SK-N-SH (cell line): ENCODE results near the gene ASB4. TPM values are rescaled to one million over a fixed set of nuclear protein-coding genes. Genes with fewer than 3 reads are reported as not detected.

Experiments
- CTCF ChIA-PET: fragments of 300-600, 350-600 bp; formaldehyde crosslinking; extraction: SDS; loops from one replicate; lab custom pipeline; 2021; lab: Yijun Ruan, JAX
- POLR2A ChIA-PET: fragments of 350-600 bp; sonication (Branson Sonifier 250); formaldehyde crosslinking; extraction: SDS; loops from one replicate; lab custom pipeline; 2020; ENCODE audit warnings: antibody characterized with exemption, inconsistent platforms; lab: Yijun Ruan, JAX
- DNase-seq: peaks from one replicate; pipeline ENCODE4 v3.0.0; 2012
- H2AFZ ChIP-seq: fragments of 200-600 bp; sonication (generic); 2 replicates; pipeline ENCODE4 v1.8.1; 2016; ENCODE audit warnings: antibody characterized with exemption, mild to moderate bottlenecking, low read depth
- H3F3A ChIP-seq: fragments of 200-600 bp; sonication (generic); replicated peaks from 2 replicates; pipeline ENCODE3; 2016; ENCODE audit warnings: antibody characterized with exemption, mild to moderate bottlenecking; ENCODE audit not compliant: insufficient read depth
- H3K27ac ChIP-seq, 2 experiments: fragments of 200-500 bp in 1 of 2; fragments of 200-600 bp in 1 of 2; sonication (Bioruptor generic) in 1 of 2; sonication (generic), shearing (Covaris generic) in 1 of 2; 2 replicates each; pipeline versions ENCODE4 v1.5.1 to v1.6.1; 2014 to 2016; ENCODE audit warnings: low read depth in 2 of 2, inconsistent platforms in 1 of 2, low read length in 1 of 2, mild to moderate bottlenecking in 1 of 2, mixed read lengths in 1 of 2
- H3K27me3 ChIP-seq: fragments of 200-600 bp; sonication (generic), shearing (Covaris generic); 2 replicates; pipeline ENCODE4 v1.6.1; 2016; ENCODE audit warnings: mixed run types; ENCODE audit not compliant: insufficient read depth
- H3K36me3 ChIP-seq, 2 experiments: fragments of 200-500 bp in 1 of 2; fragments of 200-600 bp in 1 of 2; sonication (Bioruptor generic) in 1 of 2; sonication (generic) in 1 of 2; replicated peaks in 1 of 2; 2 replicates each; pipeline versions ENCODE3 to v1.5.1; 2014 to 2016; ENCODE audit warnings: low read length in 1 of 2, mild to moderate bottlenecking in 1 of 2; ENCODE audit not compliant: insufficient read depth in 2 of 2, control insufficient read depth in 1 of 2
- H3K4me1 ChIP-seq, 2 experiments: fragments of 200-500 bp in 1 of 2; fragments of 200-600 bp in 1 of 2; sonication (Bioruptor generic) in 1 of 2; sonication (generic), shearing (Covaris generic) in 1 of 2; 2 replicates each; pipeline versions ENCODE4 v1.5.1 to v1.6.1; 2014 to 2016; ENCODE audit warnings: low read depth in 1 of 2, low read length in 1 of 2, mixed run types in 1 of 2; ENCODE audit not compliant: insufficient read depth in 2 of 2, control insufficient read depth in 1 of 2
- H3K4me2 ChIP-seq: fragments of 200-600 bp; sonication (generic), shearing (Covaris generic); 2 replicates; pipeline ENCODE4 v1.6.1; 2017; ENCODE audit warnings: mixed run types
- H3K4me3 ChIP-seq, 2 experiments: fragments of 200-500 bp in 1 of 2; fragments of 200-600 bp in 1 of 2; sonication (Bioruptor generic) in 1 of 2; sonication (generic), shearing (Covaris generic) in 1 of 2; 2 replicates each; pipeline versions ENCODE4 v1.5.1 to v1.8.1; 2014 to 2016; ENCODE audit warnings: low read depth in 2 of 2, inconsistent platforms in 1 of 2, low read length in 1 of 2, mild to moderate bottlenecking in 1 of 2, mixed read lengths in 1 of 2, moderate library complexity in 1 of 2
- H3K79me2 ChIP-seq: fragments of 200-600 bp; sonication (generic); 2 replicates; pipeline ENCODE4 v1.8.1; 2017; ENCODE audit warnings: mild to moderate bottlenecking; ENCODE audit not compliant: insufficient read depth
- H3K9ac ChIP-seq: fragments of 200-600 bp; sonication (generic); 2 replicates; pipeline ENCODE4 v1.6.1; 2017; ENCODE audit warnings: mixed run types
- H3K9me2 ChIP-seq: fragments of 200-600 bp; sonication (generic); 2 replicates; pipeline ENCODE4 v1.6.1; 2017; ENCODE audit warnings: mixed run types
- H3K9me3 ChIP-seq: fragments of 200-600 bp; sonication (generic); 2 replicates; pipeline ENCODE4 v1.6.1; 2017; ENCODE audit warnings: mixed run types, mild to moderate bottlenecking, moderate library complexity
- H4K20me1 ChIP-seq: fragments of 200-600 bp; sonication (generic); 2 replicates; pipeline ENCODE4 v1.6.1; 2017; ENCODE audit warnings: mild to moderate bottlenecking, mixed run types; ENCODE audit not compliant: insufficient read depth
- ELF1 ChIP-seq: IDR thresholded peaks from 2 replicates; pipeline ENCODE4 v1.4.0; 2012
- EP300 ChIP-seq, 2 experiments: IDR thresholded peaks; 2 replicates each; pipeline versions ENCODE4 v1.4.0 to v1.6.1; 2012; ENCODE audit warnings: borderline replicate concordance in 1 of 2, low read depth in 1 of 2, low read length in 1 of 2
- EZH2phosphoT487 ChIP-seq: fragments of 200-600 bp; sonication (generic); IDR thresholded peaks from 2 replicates; pipeline ENCODE4 v1.6.1; 2017; ENCODE audit warnings: low read depth, mixed run types, mild to moderate bottlenecking, antibody characterized with exemption, moderate library complexity, borderline replicate concordance
- GATA2 ChIP-seq: sonication (generic); formaldehyde crosslinking; IDR thresholded peaks from 2 replicates; pipeline ENCODE4 v1.5.0; 2020; ENCODE audit warnings: mild to moderate bottlenecking, missing genetic modification reagents
- JUND ChIP-seq: IDR thresholded peaks from 2 replicates; pipeline ENCODE4 v1.4.0; 2012
- MXI1 ChIP-seq: IDR thresholded peaks from 2 replicates; pipeline ENCODE4 v1.6.1; 2012; ENCODE audit warnings: mild to moderate bottlenecking, low read depth, low read length, improper control_type of control experiment
- NFIC ChIP-seq: IDR thresholded peaks from 2 replicates; pipeline ENCODE4 v1.4.0; 2012; ENCODE audit warnings: borderline replicate concordance
- POLR2AphosphoS5 ChIP-seq: IDR thresholded peaks from 2 replicates; pipeline ENCODE4 v1.6.1; 2012; ENCODE audit warnings: low read depth, low read length
- RAD21 ChIP-seq: IDR thresholded peaks from 2 replicates; pipeline ENCODE4 v1.6.1; 2012; ENCODE audit warnings: mild to moderate bottlenecking, low read length
- RCOR1 ChIP-seq: fragments of 150-350 bp; IDR thresholded peaks from 2 replicates; pipeline ENCODE4 v1.6.1; 2017; ENCODE audit warnings: antibody characterized with exemption, low read length
- RXRA ChIP-seq: IDR thresholded peaks from 2 replicates; pipeline ENCODE4 v1.4.0; 2012; ENCODE audit warnings: low read depth, mild to moderate bottlenecking, borderline replicate concordance
- SMC3 ChIP-seq: IDR thresholded peaks from 2 replicates; pipeline ENCODE4 v1.6.1; 2012; ENCODE audit warnings: low read depth, low read length, improper control_type of control experiment
- TAF1 ChIP-seq: IDR thresholded peaks from 2 replicates; pipeline ENCODE4 v1.6.1; 2012; ENCODE audit warnings: low read depth, mild to moderate bottlenecking, low read length, moderate library complexity, borderline replicate concordance
- WGBS: methylation state at CpG from one replicate; pipeline ENCODE4 v1.1.6; 2017; ENCODE audit warnings: low lambda C conversion rate; 5-methylcytosine and 5-hydroxymethylcytosine counted together
- polyA plus RNA-seq, 3 experiments: library from polyadenylated mRNA; depleted of rRNA; stranded (reverse); fragments of >200 nt; gene quantifications; 2 replicates each; pipeline ENCODE4 v1.2.3, GENCODE V29; 2012
- TF ChIP-seq, protein P1 (sequence below): fragments of 150-350 bp; IDR thresholded peaks from 2 replicates; pipeline ENCODE4 v1.6.1; 2017; ENCODE audit warnings: antibody characterized with exemption, low read length, low read depth, borderline replicate concordance
- TF ChIP-seq, protein P2 (sequence below): IDR thresholded peaks from 2 replicates; pipeline ENCODE4 v1.4.0; 2012; ENCODE audit warnings: low read depth
- TF ChIP-seq, protein P3 (sequence below): IDR thresholded peaks from 2 replicates; pipeline ENCODE4 v1.4.0; 2012; ENCODE audit warnings: low read depth, borderline replicate concordance

Gene ASB4
- polyA plus RNA-seq, 1 of the 3 experiments (the other 2 are of a cell fraction) = not detected

DNA sequence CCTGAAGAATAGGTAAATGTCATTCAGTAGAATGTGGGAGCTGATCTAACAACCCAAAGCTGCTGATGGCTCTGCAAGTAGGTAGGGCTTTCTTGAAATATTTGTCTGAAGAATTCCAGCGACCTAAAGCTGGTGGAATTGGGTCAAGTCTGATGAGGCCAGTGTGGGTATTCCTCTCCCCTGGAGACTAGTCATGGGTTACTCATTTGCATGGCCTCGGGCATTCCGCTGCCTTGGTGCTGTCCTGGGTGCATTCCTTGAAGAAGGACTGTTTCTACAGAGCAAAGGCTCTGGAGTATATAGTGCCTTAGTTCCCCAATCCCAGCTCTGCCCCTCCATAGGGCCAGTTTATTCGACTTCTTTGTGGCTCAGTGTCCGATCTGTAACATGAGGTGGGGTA, 91.4 kb downstream of the ASB4 start:
- H2AFZ ChIP-seq = no peak overlapping the region
- 19% methylated on average over 5 of the region's 5 CpGs for WGBS
- ChIA-PET CTCF (interaction anchor here (1.1 to 1.5 kb wide), 3 partner anchors 22 to 113 kb away, joined by 3 to 5 read pairs (median 3); no protein-coding TSS in a partner anchor), POLR2A (no interaction called here)
- no peak for DNase-seq
- peaks cover 31% of the 10 kb centered on the region; the same call in 1 of the 2 replicates for H3K27me3 ChIP-seq
- H3K79me2 ChIP-seq = no peaks in the 10 kb centered on the region
- H3F3A ChIP-seq = no peaks in the 10 kb centered on the region
- no peaks in the 10 kb centered on the region for H4K20me1 ChIP-seq
- no peaks in the 10 kb centered on the region for H3K9me3 ChIP-seq
- H3K4me2 ChIP-seq = no peak overlapping the region
- H3K4me1 ChIP-seq = no peaks in the 10 kb centered on the region
- H3K9me2 ChIP-seq = no peaks in the 10 kb centered on the region
- no peak overlapping the region for H3K4me3 ChIP-seq
- no peaks in the 10 kb centered on the region for H3K36me3 ChIP-seq
- TF ChIP-seq, protein P1, sequence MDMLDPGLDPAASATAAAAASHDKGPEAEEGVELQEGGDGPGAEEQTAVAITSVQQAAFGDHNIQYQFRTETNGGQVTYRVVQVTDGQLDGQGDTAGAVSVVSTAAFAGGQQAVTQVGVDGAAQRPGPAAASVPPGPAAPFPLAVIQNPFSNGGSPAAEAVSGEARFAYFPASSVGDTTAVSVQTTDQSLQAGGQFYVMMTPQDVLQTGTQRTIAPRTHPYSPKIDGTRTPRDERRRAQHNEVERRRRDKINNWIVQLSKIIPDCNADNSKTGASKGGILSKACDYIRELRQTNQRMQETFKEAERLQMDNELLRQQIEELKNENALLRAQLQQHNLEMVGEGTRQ = no peak
- TF ChIP-seq EZH2phosphoT487 (no peak), POLR2AphosphoS5 (no peak), RXRA (no peak), GATA2 (no peak), RAD21 (no peak), JUND (no peak), ELF1 (no peak), EP300 (IDR thresholded peaks at IDR 0.05; ENCODE audit: borderline replicate concordance in 1 of 2, low read depth in 1 of 2, low read length in 1 of 2) (no peak), NFIC (no peak)
- TF ChIP-seq, protein P2, sequence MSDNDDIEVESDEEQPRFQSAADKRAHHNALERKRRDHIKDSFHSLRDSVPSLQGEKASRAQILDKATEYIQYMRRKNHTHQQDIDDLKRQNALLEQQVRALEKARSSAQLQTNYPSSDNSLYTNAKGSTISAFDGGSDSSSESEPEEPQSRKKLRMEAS = no peak
- TF ChIP-seq, protein P3, sequence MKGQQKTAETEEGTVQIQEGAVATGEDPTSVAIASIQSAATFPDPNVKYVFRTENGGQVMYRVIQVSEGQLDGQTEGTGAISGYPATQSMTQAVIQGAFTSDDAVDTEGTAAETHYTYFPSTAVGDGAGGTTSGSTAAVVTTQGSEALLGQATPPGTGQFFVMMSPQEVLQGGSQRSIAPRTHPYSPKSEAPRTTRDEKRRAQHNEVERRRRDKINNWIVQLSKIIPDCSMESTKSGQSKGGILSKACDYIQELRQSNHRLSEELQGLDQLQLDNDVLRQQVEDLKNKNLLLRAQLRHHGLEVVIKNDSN = no peak
- H3K27ac ChIP-seq = no peak overlapping the region
- no peak overlapping the region for H3K9ac ChIP-seq

DNA sequence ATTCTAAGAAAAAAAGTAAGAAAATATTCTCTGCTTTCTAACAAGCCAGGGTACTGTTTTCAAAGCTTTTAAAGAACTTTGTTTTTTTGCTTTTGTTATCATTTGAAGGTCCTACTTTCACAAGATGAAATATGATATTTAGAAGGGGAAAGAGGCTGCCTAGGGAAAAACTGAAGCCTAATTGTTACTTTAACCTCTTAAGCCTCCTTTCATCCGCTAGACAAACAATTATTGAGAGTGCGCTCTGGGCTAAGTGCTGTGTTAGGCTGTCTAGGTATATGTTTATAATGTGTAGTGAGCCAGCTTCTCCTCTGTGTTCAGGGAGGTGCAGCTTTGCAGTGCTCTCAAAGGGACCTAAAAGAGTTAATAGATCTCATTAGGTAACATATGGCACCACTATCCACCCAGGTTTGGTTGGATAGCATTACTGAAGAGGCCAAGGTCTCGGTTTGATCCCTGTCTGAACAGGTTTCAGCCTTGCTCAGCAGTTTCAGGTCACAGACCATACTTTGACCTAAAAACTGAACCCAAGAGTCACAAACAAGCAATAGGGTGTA, 92.6 kb downstream of the ASB4 start:
- Histone ChIP-seq H3K79me2 (no peaks in the 10 kb centered on the region), H3K36me3 (no peaks in the 10 kb centered on the region), H3K9me2 (no peaks in the 10 kb centered on the region), H3K4me2 (no peak overlapping the region), H3K4me1 (no peaks in the 10 kb centered on the region), H3K27me3 (peaks cover 31% of the 10 kb centered on the region; the same call in 1 of the 2 replicates), H3K9me3 (no peaks in the 10 kb centered on the region), H3F3A (no peaks in the 10 kb centered on the region), H2AFZ (no peak overlapping the region), H3K27ac (no peak overlapping the region), H3K9ac (no peak overlapping the region), H3K4me3 (no peak overlapping the region), H4K20me1 (no peaks in the 10 kb centered on the region)
- WGBS = 2% methylated on average over 3 of the region's 3 CpGs
- DNase-seq = no peak
- ChIA-PET POLR2A (no interaction called here), CTCF (interaction anchor here (1.3 to 1.9 kb wide), 2 partner anchors 67 to 112 kb away, joined by 3 to 6 read pairs; no protein-coding TSS in a partner anchor)
- no peak for TF ChIP-seq RCOR1
- TF ChIP-seq TAF1 = no peak
- TF ChIP-seq ELF1 = no peak
- TF ChIP-seq SMC3 = no peak
- no peak for TF ChIP-seq MXI1
